Stimulated activated naive CD4-positive, alpha-beta T cell treated with Interleukin-2 at 50 U/mL for 16 hours (primary cell): ENCODE data around the gene CR1L.
"Not testable (repeated sequence)": the region's sequence is repeated elsewhere in the genome, so short reads cannot be mapped to it uniquely, and the experiment has no call there.

Experiments
- DNase-seq: peaks from one replicate; lab custom pipeline; 2025; lab: John Stamatoyannopoulos, UW

CR1L gene

GRCh38 chr1:207644852-207645634 is at the start of gene CR1L:
Gene CR1L, plus strand, starts transcription at chr1:207645133. Its CDS starts 101 bp downstream, at chr1:207645234.
- DNase-seq = peak; percentile 68

GRCh38 chr1:207603777-207604176 is 41.2 kb upstream of the CR1L start:
- DNase-seq = no peak

GRCh38 chr1:207605444-207606361 is 39.2 kb upstream of the CR1L start:
- no peak for DNase-seq

- DNase-seq = no peak
These were observed 38.6 kb upstream of the CR1L start for GRCh38 chr1:207606362-207606755.

- DNase-seq = no peak
These were observed 32.2 kb upstream of the CR1L start for GRCh38 chr1:207612762-207613161.

- DNase-seq = no peak
These were observed 24.9 kb upstream of the CR1L start for GRCh38 chr1:207619871-207620542.

GRCh38 chr1:207620543-207620893 is 24.4 kb upstream of the CR1L start:
- DNase-seq = no peak

GRCh38 chr1:207625504-207626071 is 19.3 kb upstream of the CR1L start:
- DNase-seq = not testable (repeated sequence)

- DNase-seq = no peak
These were observed 18.0 kb upstream of the CR1L start for GRCh38 chr1:207626972-207627337.

- DNase-seq = no peak
These were observed 17.4 kb upstream of the CR1L start for GRCh38 chr1:207627496-207627895.

GRCh38 chr1:207628776-207629175 is 16.2 kb upstream of the CR1L start:
- DNase-seq = no peak

GRCh38 chr1:207631137-207631536 is 13.8 kb upstream of the CR1L start:
- DNase-seq = no peak

- DNase-seq = no peak
These were observed 11.7 kb upstream of the CR1L start for GRCh38 chr1:207633226-207633625.

GRCh38 chr1:207633699-207634289 is 11.1 kb upstream of the CR1L start:
- DNase-seq = not testable (repeated sequence)

- not testable (repeated sequence) for DNase-seq
These were observed 10.6 kb upstream of the CR1L start for GRCh38 chr1:207634293-207634692.

- DNase-seq = not testable (repeated sequence)
These were observed 9.3 kb upstream of the CR1L start for GRCh38 chr1:207635569-207636186.

- not testable (repeated sequence) for DNase-seq
These were observed 6.3 kb upstream of the CR1L start for GRCh38 chr1:207638487-207639145.

- DNase-seq = not testable (repeated sequence)
These were observed 5.6 kb upstream of the CR1L start for GRCh38 chr1:207639362-207639761.

- DNase-seq = no peak
These were observed 624 bp upstream of the CR1L start for GRCh38 chr1:207644166-207644851.

- DNase-seq = no peak
These were observed 725 bp downstream of the CR1L start for GRCh38 chr1:207645635-207646081.
